Skeletal muscle satellite cell (primary cell): ENCODE results near the gene PSMB7.
A peak's percentile ranks its signal among the peaks of the same experiment; 100 is the strongest.

Experiments
- H3K27me3 ChIP-seq: 2 replicates; pipeline ENCODE4 v1.7.0; 2013; ENCODE audit warnings: low read length; ENCODE audit not compliant: control insufficient read depth, insufficient read depth
- H3K36me3 ChIP-seq: 2 replicates; pipeline ENCODE4 v1.7.0; 2013; ENCODE audit warnings: mild to moderate bottlenecking, control low read depth, low read length; ENCODE audit not compliant: insufficient read depth
- H3K4me1 ChIP-seq: 2 replicates; pipeline ENCODE4 v1.7.0; 2013; ENCODE audit warnings: low read length; ENCODE audit not compliant: control insufficient read depth, insufficient read depth
- H3K4me2 ChIP-seq: 2 replicates; pipeline ENCODE4 v1.7.0; 2013; ENCODE audit warnings: mild to moderate bottlenecking, low read length
- H3K4me3 ChIP-seq: 2 replicates; pipeline ENCODE4 v1.7.0; 2013; ENCODE audit warnings: low read length
- H3K9ac ChIP-seq: 2 replicates; pipeline ENCODE4 v1.7.0; 2013; ENCODE audit warnings: mild to moderate bottlenecking, low read depth, low read length, moderate library complexity
- H3K9me3 ChIP-seq: replicated peaks from 2 replicates; pipeline ENCODE4 v1.7.0; 2013; ENCODE audit warnings: mild to moderate bottlenecking, control low read depth, low read length

Gene PSMB7

DNA sequence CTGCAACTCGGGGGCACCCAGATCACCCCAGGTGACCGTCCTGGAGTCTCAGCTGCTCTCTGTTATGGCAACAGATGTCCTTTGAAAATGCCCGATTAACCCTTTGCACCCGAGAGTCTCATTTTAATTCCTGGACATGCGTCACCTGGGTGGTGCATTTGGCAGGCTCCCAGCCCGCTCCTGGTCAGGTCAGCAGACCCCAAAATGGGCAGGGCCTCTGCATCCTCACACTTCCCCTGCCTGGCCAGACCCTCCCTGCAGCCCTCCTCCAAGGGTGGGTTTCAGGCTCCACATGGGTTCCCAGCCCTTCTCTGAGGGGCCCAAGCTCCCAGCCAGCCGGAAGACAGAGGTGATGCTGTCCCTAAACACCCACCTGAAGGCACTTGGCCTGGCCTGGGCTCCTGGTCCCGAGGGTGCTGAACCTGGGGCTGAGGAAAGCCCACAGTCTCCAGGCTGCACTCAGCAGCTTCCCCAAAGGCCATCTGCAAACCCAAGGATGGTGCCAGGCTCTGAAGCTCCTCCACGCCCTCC is 69.4 kb downstream of the PSMB7 start:
- Histone ChIP-seq H3K27me3 (no peaks in the 10 kb centered on the region), H3K4me2 (no peak overlapping the region), H3K9ac (no peak overlapping the region), H3K4me1 (peaks cover 32% of the 10 kb centered on the region), H3K36me3 (peaks cover 84% of the 10 kb centered on the region), H3K4me3 (no peak overlapping the region), H3K9me3 (no peaks in the 10 kb centered on the region)

GRCh38 chr9:124345063-124345462 is 70.2 kb downstream of the PSMB7 start:
- H3K9ac ChIP-seq = no peak overlapping the region
- H3K36me3 ChIP-seq = peaks cover 83% of the 10 kb centered on the region
- H3K27me3 ChIP-seq = no peaks in the 10 kb centered on the region
- H3K9me3 ChIP-seq = no peaks in the 10 kb centered on the region
- no peak overlapping the region for H3K4me3 ChIP-seq
- H3K4me2 ChIP-seq = no peak overlapping the region
- H3K4me1 ChIP-seq = peaks cover 40% of the 10 kb centered on the region

- H3K9me3 ChIP-seq = no peaks in the 10 kb centered on the region
- H3K4me3 ChIP-seq = no peak overlapping the region
- no peak overlapping the region for H3K4me2 ChIP-seq
- peaks cover 45% of the 10 kb centered on the region for H3K4me1 ChIP-seq
- H3K36me3 ChIP-seq = peaks cover 83% of the 10 kb centered on the region
- no peak overlapping the region for H3K9ac ChIP-seq
- H3K27me3 ChIP-seq = no peaks in the 10 kb centered on the region
Observed at GRCh38 chr9:124344291-124345050, 70.8 kb downstream of the PSMB7 start.

- Histone ChIP-seq H3K4me2 (peak overlapping the region; percentile 61), H3K9me3 (no peaks in the 10 kb centered on the region), H3K9ac (peak overlapping the region; percentile 35), H3K36me3 (peaks cover 79% of the 10 kb centered on the region), H3K27me3 (no peaks in the 10 kb centered on the region), H3K4me3 (peak overlapping the region; percentile 16), H3K4me1 (peaks cover 46% of the 10 kb centered on the region)
Observed at GRCh38 chr9:124343533-124344290, 71.5 kb downstream of the PSMB7 start.

GRCh38 chr9:124342776-124343485 is 72.3 kb downstream of the PSMB7 start:
- H3K9ac ChIP-seq = peak overlapping the region; percentile 52
- H3K4me2 ChIP-seq = peak overlapping the region; percentile 61
- H3K36me3 ChIP-seq = peaks cover 79% of the 10 kb centered on the region
- peaks cover 46% of the 10 kb centered on the region for H3K4me1 ChIP-seq
- peak overlapping the region; percentile 16 for H3K4me3 ChIP-seq
- no peaks in the 10 kb centered on the region for H3K27me3 ChIP-seq
- no peaks in the 10 kb centered on the region for H3K9me3 ChIP-seq

DNA sequence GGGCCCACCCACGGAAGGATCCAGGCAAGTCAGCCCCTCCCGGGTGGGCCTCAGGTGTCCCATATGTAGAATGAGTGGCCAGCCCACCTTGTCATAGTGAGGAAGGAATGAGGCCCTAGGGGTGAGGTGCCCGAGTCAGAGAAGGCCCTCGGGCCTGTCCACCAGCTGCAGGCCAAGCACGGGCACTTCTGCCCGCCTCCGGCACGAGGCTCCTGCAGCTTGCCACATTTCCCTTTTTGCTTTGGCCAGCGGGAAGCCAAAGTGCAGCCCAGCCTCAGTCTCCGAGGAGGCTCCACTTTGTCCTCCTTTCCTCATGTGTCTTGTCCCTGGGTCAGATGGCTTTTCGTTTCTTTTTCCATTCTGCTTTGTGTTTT is 72.9 kb downstream of the PSMB7 start:
- no peaks in the 10 kb centered on the region for H3K27me3 ChIP-seq
- peak overlapping the region; percentile 8 for H3K4me3 ChIP-seq
- H3K9ac ChIP-seq = peak overlapping the region; percentile 52
- H3K9me3 ChIP-seq = no peaks in the 10 kb centered on the region
- H3K36me3 ChIP-seq = peaks cover 79% of the 10 kb centered on the region
- H3K4me1 ChIP-seq = peaks cover 46% of the 10 kb centered on the region
- peak overlapping the region; percentile 56 for H3K4me2 ChIP-seq

- H3K27me3 ChIP-seq = no peaks in the 10 kb centered on the region
- peaks cover 46% of the 10 kb centered on the region for H3K4me1 ChIP-seq
- no peaks in the 10 kb centered on the region for H3K9me3 ChIP-seq
- H3K4me2 ChIP-seq = peak overlapping the region; percentile 56
- H3K36me3 ChIP-seq = peaks cover 79% of the 10 kb centered on the region
- no peak overlapping the region for H3K4me3 ChIP-seq
- H3K9ac ChIP-seq = peak overlapping the region; percentile 52
Observed at GRCh38 chr9:124341455-124342170, 73.6 kb downstream of the PSMB7 start.

DNA sequence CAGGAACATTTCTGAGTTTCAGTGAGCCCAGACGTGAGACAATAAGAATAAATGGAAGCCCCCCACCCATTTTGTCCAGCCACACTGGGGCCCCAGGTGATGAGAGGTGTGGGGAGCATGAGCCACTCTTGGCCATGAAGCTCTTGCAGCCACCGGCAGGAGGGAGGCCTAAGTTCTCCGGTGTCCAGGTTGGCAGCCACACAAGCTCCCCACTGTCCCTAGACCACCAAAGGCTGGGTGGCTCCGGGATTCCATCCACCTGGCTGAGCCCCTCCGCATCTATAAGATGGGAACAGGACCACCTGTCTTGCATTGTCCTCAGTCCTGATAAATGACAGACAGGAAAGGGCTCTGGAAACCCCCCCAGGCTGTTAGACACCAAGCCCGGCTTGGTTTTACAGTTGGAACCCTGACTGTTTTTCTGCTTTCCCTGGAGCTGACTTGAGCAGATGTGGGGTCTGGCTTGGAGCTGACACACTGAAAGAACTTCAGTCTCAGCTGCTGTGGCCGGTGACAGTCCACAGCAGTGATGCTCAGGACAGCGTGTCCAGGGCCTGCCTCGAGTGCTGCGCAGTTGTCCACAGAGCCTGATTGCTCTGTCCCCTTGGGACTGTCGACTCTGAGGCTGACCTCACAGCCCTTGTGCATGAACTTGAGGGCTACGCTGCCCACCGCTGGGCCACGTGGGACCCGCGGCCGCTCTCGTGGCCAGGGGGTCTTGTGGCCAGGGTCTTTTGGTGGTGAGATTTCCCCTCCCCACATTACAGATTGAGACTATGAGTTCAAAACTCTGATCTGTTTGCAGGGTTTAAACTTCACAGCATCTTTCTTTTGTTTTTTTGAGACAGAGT is 74.8 kb downstream of the PSMB7 start:
- H3K27me3 ChIP-seq = no peaks in the 10 kb centered on the region
- no peak overlapping the region for H3K9ac ChIP-seq
- peaks cover 46% of the 10 kb centered on the region for H3K4me1 ChIP-seq
- no peak overlapping the region for H3K4me2 ChIP-seq
- peaks cover 75% of the 10 kb centered on the region for H3K36me3 ChIP-seq
- no peak overlapping the region for H3K4me3 ChIP-seq
- H3K9me3 ChIP-seq = no peaks in the 10 kb centered on the region

DNA sequence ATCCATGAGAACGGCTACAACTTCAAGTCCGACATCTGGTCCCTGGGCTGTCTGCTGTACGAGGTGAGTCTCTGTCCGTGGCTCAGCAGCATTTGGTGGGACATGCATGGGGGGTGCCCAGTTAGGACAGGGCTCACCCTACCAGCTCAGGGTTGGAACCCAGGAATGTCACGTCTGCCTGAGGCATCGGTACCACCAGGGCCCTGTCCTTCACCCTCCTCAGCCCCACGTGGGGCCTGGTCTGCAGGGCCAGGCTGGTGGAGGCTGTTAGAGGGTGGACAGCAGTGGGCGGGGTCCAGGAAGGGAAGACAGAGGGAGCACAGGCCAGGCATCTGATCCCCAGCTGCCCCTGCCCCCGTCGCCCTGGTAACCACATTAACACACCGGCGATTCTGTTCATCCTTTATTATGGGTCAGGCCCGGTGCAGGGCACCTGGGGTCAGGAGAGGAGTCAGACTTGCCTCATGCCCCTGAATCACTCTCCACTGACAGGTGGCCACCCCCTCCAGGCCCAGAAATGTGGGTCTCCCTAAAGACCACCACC is 75.6 kb downstream of the PSMB7 start:
- peaks cover 46% of the 10 kb centered on the region for H3K4me1 ChIP-seq
- no peak overlapping the region for H3K9ac ChIP-seq
- H3K4me2 ChIP-seq = no peak overlapping the region
- H3K27me3 ChIP-seq = no peaks in the 10 kb centered on the region
- peaks cover 75% of the 10 kb centered on the region for H3K36me3 ChIP-seq
- no peaks in the 10 kb centered on the region for H3K9me3 ChIP-seq
- no peak overlapping the region for H3K4me3 ChIP-seq

- Histone ChIP-seq H3K9ac (no peak overlapping the region), H3K4me2 (no peak overlapping the region), H3K4me1 (peaks cover 31% of the 10 kb centered on the region), H3K36me3 (peaks cover 74% of the 10 kb centered on the region), H3K4me3 (no peak overlapping the region), H3K9me3 (no peaks in the 10 kb centered on the region), H3K27me3 (no peaks in the 10 kb centered on the region)
Observed at GRCh38 chr9:124337562-124337961, 77.7 kb downstream of the PSMB7 start.
